Central memory CD8-positive, alpha-beta T cell (primary cell): ENCODE results near the gene PAPOLG.

Source experiments
- ATAC-seq: fragments of 150-1000 bp; cut with Tn5 transposase; replicated peaks from 2 replicates; pipeline ENCODE4 v1.10.0; 2022; ENCODE audit warnings: mild to moderate bottlenecking, moderate FRiP score, moderate number of reproducible peaks; ENCODE audit not compliant: poor library complexity, severe bottlenecking; ENCODE audit errors: extremely low read depth
- DNase-seq, 2 donors: peaks; one replicate each; pipeline ENCODE4 v3.0.0; 2021; ENCODE audit warnings: low spot score in 2 of 2
- H3K27ac Mint-ChIP-seq: one replicate; pipeline ENCODE4 v1.8.0; 2022; ENCODE audit warnings: low read depth, mild to moderate bottlenecking, moderate library complexity, mixed read lengths
- H3K27me3 Mint-ChIP-seq: one replicate; pipeline ENCODE4 v1.8.0; 2022; ENCODE audit warnings: mixed read lengths
- H3K36me3 Mint-ChIP-seq: one replicate; pipeline ENCODE4 v1.8.0; 2022; ENCODE audit warnings: mild to moderate bottlenecking, moderate library complexity, mixed read lengths; ENCODE audit not compliant: insufficient read depth
- H3K4me1 Mint-ChIP-seq: one replicate; pipeline ENCODE4 v1.8.0; 2022; ENCODE audit warnings: mixed read lengths
- H3K4me3 Mint-ChIP-seq: one replicate; pipeline ENCODE4 v1.8.0; 2022; ENCODE audit warnings: mild to moderate bottlenecking, moderate library complexity, mixed read lengths
- H3K9me3 Mint-ChIP-seq: one replicate; pipeline ENCODE4 v1.8.0; 2022; ENCODE audit warnings: mixed read lengths

The PAPOLG gene

GRCh38 chr2:60756097-60757087, at the start of gene PAPOLG:
Gene PAPOLG, plus strand, starts transcription at chr2:60756268. Its CDS starts 211 bp downstream, at chr2:60756479.
- Mint-ChIP-seq H3K4me3 (peak within 1 kb of the TSS; percentile 99), H3K27me3 (no peaks in the 10 kb centered on the region), H3K4me1 (peaks cover 40% of the 10 kb centered on the region), H3K9me3 (no peaks in the 10 kb centered on the region), H3K36me3 (peaks cover 25% of the 10 kb centered on the region), H3K27ac (peak within 1 kb of the TSS; percentile 99)
- peak; percentile 95 for ATAC-seq
- DNase-seq: peak; percentile 91 to 96

GRCh38 chr2:60707750-60708371, 48.2 kb upstream of the PAPOLG start:
- no peaks in the 10 kb centered on the region for H3K36me3 Mint-ChIP-seq

DNA sequence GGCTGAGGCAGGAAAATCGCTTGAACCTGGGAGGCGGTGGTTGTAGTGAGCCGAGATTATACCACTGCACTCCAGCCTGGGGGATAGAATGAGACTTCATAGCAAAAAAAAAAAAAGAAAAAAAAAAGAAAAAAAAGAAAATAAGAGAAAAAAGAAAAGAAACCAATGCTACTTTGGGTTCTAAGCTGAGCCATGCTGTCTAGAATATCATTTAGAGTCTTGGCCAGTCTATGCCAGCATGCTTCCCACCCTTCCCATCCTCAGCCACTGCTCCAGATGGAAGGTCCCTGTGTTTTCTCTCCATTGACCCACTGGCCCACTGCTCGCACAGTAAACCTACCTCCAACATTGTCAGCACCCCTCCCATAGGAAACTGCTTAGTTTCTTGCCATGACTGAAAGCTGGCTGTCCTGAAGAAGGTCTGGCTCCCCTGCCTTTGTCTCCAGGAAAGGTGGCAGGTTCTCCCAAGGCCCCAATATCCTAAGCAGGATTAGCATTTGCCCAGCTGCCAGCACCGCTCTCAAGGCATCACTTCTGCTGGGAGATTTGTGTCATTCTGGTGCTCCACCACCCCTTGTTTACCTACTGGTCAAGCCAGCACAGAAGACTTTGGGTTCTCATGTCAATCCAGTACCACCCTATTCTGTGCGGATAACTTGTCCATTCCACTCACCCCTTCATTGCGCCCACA, 47.3 kb upstream of the PAPOLG start:
- no peaks in the 10 kb centered on the region for H3K36me3 Mint-ChIP-seq
- DNase-seq (no peak), ATAC-seq (no peak)

More at GRCh38 chr2:60707750-60708371, 48.2 kb upstream of the PAPOLG start:
- peaks cover 8% of the 10 kb centered on the region for H3K27me3 Mint-ChIP-seq
- no peak overlapping the region for H3K27ac Mint-ChIP-seq
- DNase-seq (no peak), ATAC-seq (no peak)
- peaks cover 7% of the 10 kb centered on the region for H3K4me1 Mint-ChIP-seq
- no peaks in the 10 kb centered on the region for H3K9me3 Mint-ChIP-seq
- H3K4me3 Mint-ChIP-seq: no peak overlapping the region

GRCh38 chr2:60710707-60711106, 45.4 kb upstream of the PAPOLG start:
- ATAC-seq (no peak), DNase-seq (no peak)
- H3K27me3 Mint-ChIP-seq: peaks cover 8% of the 10 kb centered on the region
- no peak overlapping the region for H3K4me3 Mint-ChIP-seq
- no peaks in the 10 kb centered on the region for H3K36me3 Mint-ChIP-seq
- H3K9me3 Mint-ChIP-seq: no peaks in the 10 kb centered on the region
- H3K27ac Mint-ChIP-seq: no peak overlapping the region
- peaks cover 7% of the 10 kb centered on the region for H3K4me1 Mint-ChIP-seq

More for the DNA sequence above, 47.3 kb upstream of the PAPOLG start:
- peaks cover 7% of the 10 kb centered on the region for H3K4me1 Mint-ChIP-seq
- H3K9me3 Mint-ChIP-seq: no peaks in the 10 kb centered on the region
- H3K27ac Mint-ChIP-seq: no peak overlapping the region
- no peak overlapping the region for H3K4me3 Mint-ChIP-seq
- peaks cover 8% of the 10 kb centered on the region for H3K27me3 Mint-ChIP-seq

DNA sequence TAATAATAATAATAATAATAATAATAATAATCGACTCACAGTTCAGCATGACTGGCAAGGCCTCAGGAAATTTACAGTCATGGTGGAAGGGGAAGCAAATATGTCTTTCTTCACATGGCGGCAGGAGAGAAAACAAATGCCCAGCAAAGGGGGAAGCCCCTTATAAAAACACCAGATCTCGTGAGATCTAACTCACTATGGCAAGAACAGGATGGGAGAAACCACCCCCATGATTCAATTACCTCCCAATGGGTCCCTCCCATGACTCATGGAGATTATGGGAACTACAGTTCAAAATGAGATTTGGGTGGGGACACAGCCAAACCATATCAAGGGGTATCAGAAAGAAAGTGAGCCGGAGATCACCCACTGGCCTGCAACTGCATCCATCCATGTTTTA, 40.5 kb upstream of the PAPOLG start:
- no peaks in the 10 kb centered on the region for H3K4me1 Mint-ChIP-seq
- H3K27me3 Mint-ChIP-seq: no peaks in the 10 kb centered on the region
- no peak for DNase-seq
- H3K9me3 Mint-ChIP-seq: no peaks in the 10 kb centered on the region
- no peak for ATAC-seq
- H3K4me3 Mint-ChIP-seq: no peak overlapping the region
- H3K36me3 Mint-ChIP-seq: no peaks in the 10 kb centered on the region
- H3K27ac Mint-ChIP-seq: no peak overlapping the region

- Mint-ChIP-seq H3K4me3 (no peak overlapping the region), H3K36me3 (no peaks in the 10 kb centered on the region), H3K9me3 (no peaks in the 10 kb centered on the region), H3K27ac (no peak overlapping the region), H3K27me3 (no peaks in the 10 kb centered on the region), H3K4me1 (no peaks in the 10 kb centered on the region)
- DNase-seq (no peak), ATAC-seq (no peak)
These were observed 38.4 kb upstream of the PAPOLG start for GRCh38 chr2:60717691-60718090.

DNA sequence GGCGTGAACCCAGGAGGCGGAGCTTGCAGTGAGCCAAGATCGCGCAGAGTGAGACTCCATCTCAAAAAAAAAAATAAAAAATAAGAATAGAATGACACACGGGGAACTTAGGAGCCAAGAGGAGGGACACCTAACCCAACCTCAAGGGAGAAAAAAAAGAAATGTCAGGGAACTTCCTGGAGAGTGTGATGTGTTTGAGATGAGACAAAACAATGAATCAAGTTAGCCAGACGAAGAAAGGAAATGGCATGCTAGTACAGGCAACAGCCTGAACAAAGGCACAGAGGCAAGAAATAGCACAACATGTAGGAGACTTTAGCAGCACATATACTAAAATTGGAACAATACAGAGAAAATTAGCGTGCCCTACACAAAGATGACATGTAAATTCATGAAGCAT, 36.7 kb upstream of the PAPOLG start:
- Mint-ChIP-seq H3K27ac (no peak overlapping the region), H3K36me3 (no peaks in the 10 kb centered on the region), H3K4me3 (no peak overlapping the region), H3K27me3 (no peaks in the 10 kb centered on the region), H3K9me3 (no peaks in the 10 kb centered on the region), H3K4me1 (no peaks in the 10 kb centered on the region)
- DNase-seq (no peak), ATAC-seq (no peak)

- no peak for ATAC-seq
- Mint-ChIP-seq H3K27ac (no peak overlapping the region), H3K36me3 (no peaks in the 10 kb centered on the region), H3K4me3 (no peak overlapping the region), H3K9me3 (no peaks in the 10 kb centered on the region), H3K4me1 (no peaks in the 10 kb centered on the region), H3K27me3 (no peaks in the 10 kb centered on the region)
- no peak for DNase-seq
These were observed 30.6 kb upstream of the PAPOLG start for GRCh38 chr2:60725466-60725865.

- no peak overlapping the region for H3K27ac Mint-ChIP-seq
- no peaks in the 10 kb centered on the region for H3K4me1 Mint-ChIP-seq
These were observed 27.2 kb upstream of the PAPOLG start for GRCh38 chr2:60728855-60729254.

GRCh38 chr2:60735496-60736250, 20.4 kb upstream of the PAPOLG start:
- ATAC-seq (peak; percentile 70), DNase-seq (no peak)
- no peak overlapping the region for H3K27ac Mint-ChIP-seq

More at GRCh38 chr2:60728855-60729254, 27.2 kb upstream of the PAPOLG start:
- ATAC-seq (no peak), DNase-seq (no peak)
- Mint-ChIP-seq H3K4me3 (no peak overlapping the region), H3K36me3 (no peaks in the 10 kb centered on the region), H3K9me3 (no peaks in the 10 kb centered on the region), H3K27me3 (no peaks in the 10 kb centered on the region)

DNA sequence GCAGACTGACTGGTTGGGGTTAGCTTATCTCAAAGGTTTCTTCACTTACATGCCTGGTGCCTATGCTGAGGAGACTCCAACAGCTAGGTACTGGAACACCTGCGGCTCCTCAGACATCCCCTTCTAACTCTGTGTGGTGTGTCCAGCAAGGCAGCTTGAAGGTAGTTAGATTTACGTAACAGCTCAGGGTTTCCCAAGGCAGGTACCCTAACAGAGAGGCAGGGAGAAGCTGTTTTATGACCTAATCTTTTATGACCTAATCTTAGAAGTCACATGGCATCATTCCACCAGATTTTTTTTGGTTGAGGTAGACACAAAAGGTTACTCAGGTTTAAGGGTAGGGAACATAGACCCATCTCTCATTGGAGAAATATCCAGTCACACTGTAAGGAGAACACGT, 17.4 kb upstream of the PAPOLG start:
- Mint-ChIP-seq H3K36me3 (peaks cover 5% of the 10 kb centered on the region), H3K27ac (no peak overlapping the region), H3K9me3 (no peaks in the 10 kb centered on the region), H3K4me3 (no peak overlapping the region), H3K27me3 (peaks cover 27% of the 10 kb centered on the region), H3K4me1 (peaks cover 8% of the 10 kb centered on the region)
- DNase-seq (no peak), ATAC-seq (no peak)

More at GRCh38 chr2:60735496-60736250, 20.4 kb upstream of the PAPOLG start:
- H3K27me3 Mint-ChIP-seq: peaks cover 27% of the 10 kb centered on the region
- peak overlapping the region; percentile 83 for H3K4me3 Mint-ChIP-seq
- no peaks in the 10 kb centered on the region for H3K9me3 Mint-ChIP-seq
- H3K36me3 Mint-ChIP-seq: peaks cover 3% of the 10 kb centered on the region
- peaks cover 8% of the 10 kb centered on the region for H3K4me1 Mint-ChIP-seq

DNA sequence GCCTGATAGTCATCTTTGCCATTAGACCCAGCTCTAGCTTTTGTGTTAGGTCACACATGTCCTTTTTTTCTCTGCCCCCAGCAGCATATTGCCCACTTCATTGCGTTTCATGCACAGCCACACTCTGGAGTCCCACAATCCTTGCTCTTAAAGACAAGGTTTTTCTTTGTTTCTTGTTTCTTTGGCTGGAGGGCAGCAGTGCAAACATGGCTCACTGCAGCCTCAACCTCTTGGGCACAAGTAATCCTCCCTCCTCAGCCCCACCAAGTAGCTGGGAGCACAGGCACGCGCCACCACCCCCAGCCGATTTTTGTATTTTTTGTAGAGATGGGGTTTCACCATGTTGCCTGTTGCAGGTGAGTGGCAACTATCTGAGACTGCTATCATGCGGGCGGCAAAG, 16.9 kb upstream of the PAPOLG start:
- Mint-ChIP-seq H3K27ac (no peak overlapping the region), H3K4me3 (no peak overlapping the region), H3K27me3 (peaks cover 25% of the 10 kb centered on the region), H3K4me1 (peaks cover 8% of the 10 kb centered on the region), H3K36me3 (peaks cover 5% of the 10 kb centered on the region), H3K9me3 (no peaks in the 10 kb centered on the region)
- ATAC-seq (no peak), DNase-seq (no peak)
